NB4 (cell line): ENCODE data around the gene HOXA6.

Experiments used
- DNase-seq: peaks from one replicate; pipeline ENCODE4 v3.0.0; 2010; ENCODE audit warnings: low read depth
- H3K4me3 ChIP-seq: one replicate; pipeline ENCODE4 v1.5.1; 2011; ENCODE audit warnings: mild to moderate bottlenecking, low read depth, low read length, moderate library complexity
- CTCF ChIP-seq: IDR thresholded peaks from one replicate; pipeline ENCODE4 v1.5.1; 2012; ENCODE audit warnings: low read depth, low read length
- MYC ChIP-seq: IDR thresholded peaks from 2 replicates; pipeline ENCODE4 v1.6.1; 2011; ENCODE audit warnings: low read depth, low read length
- POLR2A ChIP-seq: IDR thresholded peaks from 2 replicates; pipeline ENCODE4 v1.6.1; 2011; ENCODE audit warnings: mild to moderate bottlenecking; ENCODE audit not compliant: insufficient read length; ENCODE audit errors: extremely low read depth
- TF ChIP-seq, protein P1 (sequence below): IDR thresholded peaks from 2 replicates; pipeline ENCODE4 v1.6.1; 2011; ENCODE audit warnings: low read depth, low read length

Gene HOXA6

DNA sequence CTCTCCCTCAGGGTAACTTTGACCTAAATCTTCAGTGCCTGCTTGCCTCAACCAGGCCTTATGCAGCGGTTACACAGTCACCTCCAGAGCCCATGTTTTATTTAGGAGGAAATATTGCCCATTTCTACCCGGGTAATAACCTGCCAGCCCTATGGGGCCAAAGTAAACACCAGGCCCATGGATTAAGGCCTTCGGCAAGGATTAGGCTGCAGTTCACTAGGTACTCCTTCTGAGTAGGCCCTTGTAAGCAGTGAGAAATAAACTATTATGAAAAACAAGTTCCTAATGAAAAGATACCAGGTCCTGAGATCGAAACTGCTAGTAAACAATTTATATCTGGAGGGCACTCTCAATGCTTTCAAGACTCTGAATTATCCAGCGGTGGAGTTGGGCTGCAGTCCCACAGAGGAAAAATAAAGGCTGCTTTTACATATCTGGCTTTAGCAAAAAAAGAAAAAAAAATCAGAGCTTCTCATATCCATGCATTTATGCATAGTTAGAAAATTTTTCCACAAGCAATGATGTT is 30.3 kb upstream of the HOXA6 start:
- DNase-seq: no peak
- no peak for TF ChIP-seq MYC
- TF ChIP-seq CTCF: no peak
- no peak for TF ChIP-seq POLR2A
- TF ChIP-seq, protein P1, sequence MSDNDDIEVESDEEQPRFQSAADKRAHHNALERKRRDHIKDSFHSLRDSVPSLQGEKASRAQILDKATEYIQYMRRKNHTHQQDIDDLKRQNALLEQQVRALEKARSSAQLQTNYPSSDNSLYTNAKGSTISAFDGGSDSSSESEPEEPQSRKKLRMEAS: no peak
- no peak overlapping the region for H3K4me3 ChIP-seq

DNA sequence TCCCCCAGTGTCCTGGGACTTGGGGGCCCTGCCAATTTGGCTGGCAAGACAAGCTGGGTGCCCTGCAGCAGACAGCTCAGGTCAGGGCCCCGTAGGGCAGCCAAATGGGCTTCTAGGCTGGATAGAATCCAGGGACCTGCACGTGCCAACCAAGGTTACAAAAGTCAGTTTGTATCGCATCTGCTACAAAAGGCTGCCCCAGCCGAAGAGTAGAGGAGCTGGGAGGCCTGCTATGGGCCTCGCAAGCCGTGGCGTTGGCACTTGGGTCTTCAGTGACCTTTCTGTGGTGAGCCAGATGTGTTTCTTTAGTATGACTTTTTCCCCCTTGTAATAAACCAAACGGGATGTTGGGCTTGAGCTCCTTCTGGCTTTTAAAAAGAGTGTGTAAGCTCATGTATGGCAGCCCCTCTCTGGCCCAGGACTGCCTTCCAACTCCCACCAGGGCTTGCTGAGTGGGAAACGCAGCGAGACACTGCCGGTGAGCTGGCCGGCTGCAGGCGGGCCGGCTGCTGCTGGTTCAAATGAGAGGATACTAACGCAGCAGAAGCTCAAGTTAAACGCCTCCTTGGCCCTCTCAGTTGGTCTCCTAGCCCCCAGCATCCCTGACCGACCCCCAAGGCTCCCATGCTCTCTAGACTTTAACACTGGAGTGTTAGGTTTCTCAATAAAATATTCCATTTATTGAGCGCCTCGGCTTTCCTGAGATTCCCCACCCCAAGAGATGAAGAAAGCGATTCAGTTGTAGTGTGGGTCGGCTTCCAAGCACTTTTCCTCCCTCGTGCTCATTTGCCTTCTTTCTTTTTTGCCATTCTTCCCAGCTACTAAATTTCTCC is 29.6 kb upstream of the HOXA6 start:
- no peak for DNase-seq
- TF ChIP-seq, protein P1: no peak
- TF ChIP-seq CTCF: no peak
- TF ChIP-seq MYC: no peak
- TF ChIP-seq POLR2A: no peak
- H3K4me3 ChIP-seq: no peak overlapping the region

GRCh38 chr7:27176524-27176845 is 28.9 kb upstream of the HOXA6 start:
- DNase-seq: no peak
- H3K4me3 ChIP-seq: no peak overlapping the region

GRCh38 chr7:27175626-27176523 is 28.3 kb upstream of the HOXA6 start:
- TF ChIP-seq, protein P1: no peak
- TF ChIP-seq MYC (no peak), CTCF (no peak)
- DNase-seq: no peak

More at GRCh38 chr7:27176524-27176845, 28.9 kb upstream of the HOXA6 start:
- TF ChIP-seq CTCF (no peak), MYC (no peak), POLR2A (no peak)
- TF ChIP-seq, protein P1: no peak

GRCh38 chr7:27174874-27175625 is 27.5 kb upstream of the HOXA6 start:
- DNase-seq: peak; percentile 74
- TF ChIP-seq CTCF: no peak
- TF ChIP-seq MYC: peak; percentile 42
- TF ChIP-seq, protein P1: peak; percentile 42; the same call in 1 of the 2 replicates
- no peak for TF ChIP-seq POLR2A
- H3K4me3 ChIP-seq: no peak overlapping the region

More at GRCh38 chr7:27175626-27176523, 28.3 kb upstream of the HOXA6 start:
- no peak overlapping the region for H3K4me3 ChIP-seq
